Lower leg skin (tissue), 4 donors: ENCODE measurements around the gene KBTBD4. TPM values are rescaled to one million over a fixed set of nuclear protein-coding genes. Genes with fewer than 3 reads are reported as not detected.

Source experiments
- DNase-seq, 2 donors: peaks; one replicate each; pipeline ENCODE4 v3.0.0-alpha.2; 2019; ENCODE audit warnings: low spot score in 2 of 2
- H3K4me3 ChIP-seq: fragments of 200-600 bp; sonication (generic); 2 replicates; pipeline ENCODE4 v1.5.1; 2017; ENCODE audit warnings: mild to moderate bottlenecking, low read depth; ENCODE audit not compliant: poor library complexity, severe bottlenecking
- CTCF ChIP-seq, 3 donors: fragments of 450-650 bp; IDR thresholded peaks; one replicate each; pipeline ENCODE4 v1.5.1; 2016; ENCODE audit warnings: antibody characterized with exemption in 3 of 3, mild to moderate bottlenecking in 3 of 3, moderate library complexity in 2 of 3
- POLR2A ChIP-seq, 2 donors: fragments of 450-650 bp; IDR thresholded peaks; one replicate each; pipeline ENCODE4 v1.6.1; 2016 to 2017; ENCODE audit warnings: antibody characterized with exemption in 2 of 2, mild to moderate bottlenecking in 1 of 2, moderate library complexity in 1 of 2
- WGBS, 2 donors: methylation state at CpG; one replicate each; pipeline ENCODE4 v1.1.5; 2018; 5-methylcytosine and 5-hydroxymethylcytosine counted together
- intact Hi-C: fragments of 100-400 bp; cut with DNase I; formaldehyde crosslinking; loops from one replicate; pipeline ENCODE4 v1.15.0; 2023; ENCODE audit warnings: low total_unique reads
- total RNA-seq, 4 donors: library from RNA; depleted of rRNA; stranded (reverse); fragments of >200 nt; gene quantifications; one replicate each; pipeline ENCODE4 v1.1.0, GENCODE V29; 2016

KBTBD4 gene
- total RNA-seq, 4 donors from 2014 or later: 19.4 to 28.6 (median 24.9) TPM

DNA sequence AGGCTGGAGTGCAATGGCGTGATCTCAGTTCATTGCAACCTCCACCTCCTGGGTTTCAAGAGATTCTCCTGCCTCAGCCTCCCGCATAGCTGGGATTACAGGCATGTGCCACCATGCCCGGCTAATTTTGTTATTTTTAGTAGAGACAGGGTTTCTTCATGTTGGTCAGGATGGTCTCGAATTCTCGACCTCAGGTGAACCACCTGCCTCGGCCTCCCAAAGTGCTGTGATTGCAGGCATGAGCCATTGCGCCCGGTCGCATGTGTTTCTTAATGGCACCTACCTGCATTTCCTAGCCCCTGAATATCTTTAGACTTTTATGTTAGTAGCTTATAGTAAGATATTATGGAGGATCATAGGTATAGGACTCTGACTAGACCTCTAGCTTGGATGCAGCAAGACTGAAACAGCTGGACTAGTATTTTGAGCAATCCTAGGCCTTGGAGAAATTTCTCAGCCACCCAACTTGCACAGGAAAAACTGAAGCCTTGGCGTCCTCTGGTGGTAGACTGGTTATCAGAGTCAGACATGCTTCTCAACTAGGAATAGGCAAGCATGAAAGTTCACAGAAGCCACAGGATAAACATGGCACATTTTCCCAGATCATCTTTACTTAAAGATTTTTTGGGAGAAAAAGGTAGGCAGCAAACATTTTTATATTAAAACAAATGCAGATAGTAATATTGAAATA, 38.1 kb upstream of the KBTBD4 start:
- H3K4me3 ChIP-seq: no peak overlapping the region
- peak; percentile 57 to 79 for DNase-seq
- intact Hi-C loops: no loop called here
- WGBS, 2 donors: 85 to 88% methylated on average over 10 of the region's 10 CpGs
- TF ChIP-seq CTCF (IDR thresholded peaks at IDR 0.05): peak in 1 of 3 donors; percentile 35
- no peak for TF ChIP-seq POLR2A (IDR thresholded peaks at IDR 0.05)

DNA sequence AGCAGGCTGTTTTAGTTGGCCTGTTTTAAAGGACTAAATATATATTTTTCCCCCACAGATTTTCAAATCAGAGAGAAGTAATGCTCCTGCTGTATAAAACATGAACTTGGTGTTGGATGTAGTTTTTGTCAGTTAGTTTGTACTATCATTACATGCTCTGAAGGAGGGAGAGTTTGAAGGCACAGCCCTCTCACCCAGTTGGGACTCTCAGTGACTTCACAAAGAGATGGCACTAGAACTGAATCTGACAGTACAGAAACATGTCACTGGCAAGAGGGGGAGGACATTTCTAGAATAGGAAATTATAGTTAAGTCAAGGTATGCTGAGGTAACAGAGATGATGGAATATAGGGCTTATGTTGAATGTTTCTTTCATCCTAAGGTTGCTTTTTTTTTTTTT, 36.5 kb upstream of the KBTBD4 start:
- intact Hi-C loops: no loop called here
- DNase-seq: peak in 1 of 2 donors; percentile 6
- H3K4me3 ChIP-seq: no peak overlapping the region
- TF ChIP-seq POLR2A (IDR thresholded peaks at IDR 0.05) (no peak), CTCF (IDR thresholded peaks at IDR 0.05) (no peak)

GRCh38 chr11:47611348-47611794, 32.6 kb upstream of the KBTBD4 start:
- peak in 1 of 2 donors; percentile 58 for DNase-seq
- WGBS, 2 donors: 41 to 44% methylated on average over 6 of the region's 6 CpGs
- H3K4me3 ChIP-seq: no peak overlapping the region
- intact Hi-C loops: no loop called here
- TF ChIP-seq CTCF (IDR thresholded peaks at IDR 0.05) (no peak), POLR2A (IDR thresholded peaks at IDR 0.05) (no peak)

- DNase-seq: peak in 1 of 2 donors; percentile 20
- H3K4me3 ChIP-seq: no peak overlapping the region
- intact Hi-C loops: no loop called here
- TF ChIP-seq POLR2A (IDR thresholded peaks at IDR 0.05): no peak
- no peak for TF ChIP-seq CTCF (IDR thresholded peaks at IDR 0.05)
- WGBS, 2 donors: 48 to 51% methylated on average over 3 of the region's 3 CpGs
These were observed 30.9 kb upstream of the KBTBD4 start for GRCh38 chr11:47609675-47610074.

- WGBS, 2 donors: 44 to 72% methylated on average over 7 of the region's 7 CpGs
- TF ChIP-seq CTCF (IDR thresholded peaks at IDR 0.05) (no peak), POLR2A (IDR thresholded peaks at IDR 0.05) (no peak)
- intact Hi-C loops: no loop called here
- peak in 1 of 2 donors; percentile 83 for DNase-seq
- H3K4me3 ChIP-seq: no peak overlapping the region
These were observed 28.6 kb upstream of the KBTBD4 start for GRCh38 chr11:47607380-47607779.

GRCh38 chr11:47606731-47607130, 28.0 kb upstream of the KBTBD4 start:
- intact Hi-C loops: no loop called here
- peak in 1 of 2 donors; percentile 72 for DNase-seq
- no peak for TF ChIP-seq POLR2A (IDR thresholded peaks at IDR 0.05)
- no peak for TF ChIP-seq CTCF (IDR thresholded peaks at IDR 0.05)
- H3K4me3 ChIP-seq: no peak overlapping the region
- 49 to 50% methylated on average over 5 of the region's 5 CpGs for WGBS, 2 donors
